H9 (cell line): ENCODE measurements around the gene TMEM174. TPM values are rescaled to one million over a fixed set of nuclear protein-coding genes. Genes with fewer than 3 reads are reported as not detected.

Experiments used
- DNase-seq: peaks from one replicate; pipeline ENCODE4 v3.0.0-alpha.2; 2017
- H2AFZ ChIP-seq: one replicate; pipeline ENCODE4 v1.6.1; 2013; ENCODE audit warnings: mild to moderate bottlenecking, low read length, control low read depth, moderate library complexity
- H2AK5ac ChIP-seq: 2 replicates; pipeline ENCODE4 v1.6.1; 2013; ENCODE audit warnings: low read length, control low read depth, mixed read lengths; ENCODE audit not compliant: insufficient read length
- H2BK120ac ChIP-seq: one replicate; pipeline ENCODE4 v1.6.1; 2013; ENCODE audit warnings: low read depth, mild to moderate bottlenecking, low read length, control low read depth, inconsistent platforms; ENCODE audit not compliant: poor library complexity, severe bottlenecking
- H2BK12ac ChIP-seq: 2 replicates; pipeline ENCODE4 v1.6.1; 2013; ENCODE audit warnings: low read length, control low read depth, mixed read lengths, low read depth; ENCODE audit not compliant: insufficient read length
- H2BK15ac ChIP-seq: 2 replicates; pipeline ENCODE4 v1.6.1; 2013; ENCODE audit warnings: low read depth, low read length, control low read depth
- H2BK20ac ChIP-seq: one replicate; pipeline ENCODE4 v1.6.1; 2013; ENCODE audit warnings: low read depth, mild to moderate bottlenecking, low read length, control low read depth, inconsistent platforms; ENCODE audit not compliant: poor library complexity, severe bottlenecking
- H2BK5ac ChIP-seq: 2 replicates; pipeline ENCODE4 v1.6.1; 2013; ENCODE audit warnings: low read length, control low read depth, mixed read lengths; ENCODE audit not compliant: insufficient read length
- H3K14ac ChIP-seq: 2 replicates; pipeline ENCODE4 v1.6.1; 2013; ENCODE audit warnings: low read length, control low read depth; ENCODE audit not compliant: insufficient read depth
- H3K18ac ChIP-seq: 2 replicates; pipeline ENCODE4 v1.6.1; 2013; ENCODE audit warnings: low read depth, mild to moderate bottlenecking, mixed read lengths, low read length, control low read depth; ENCODE audit not compliant: insufficient read length
- H3K23ac ChIP-seq: 2 replicates; pipeline ENCODE4 v1.6.1; 2013; ENCODE audit warnings: low read length, control low read depth, mixed read lengths, low read depth; ENCODE audit not compliant: insufficient read length
- H3K23me2 ChIP-seq: 2 replicates; pipeline ENCODE4 v1.6.1; 2013; ENCODE audit warnings: low read depth, mild to moderate bottlenecking, mixed read lengths, low read length, control low read depth; ENCODE audit not compliant: insufficient read length, poor library complexity, severe bottlenecking
- H3K27ac ChIP-seq: 2 replicates; pipeline ENCODE4 v1.5.1; 2013; ENCODE audit warnings: low read length, control low read depth, mixed read lengths, low read depth; ENCODE audit not compliant: insufficient read length
- H3K27me3 ChIP-seq: 2 replicates; pipeline ENCODE4 v1.6.1; 2013; ENCODE audit warnings: low read length, control low read depth, inconsistent platforms; ENCODE audit not compliant: insufficient read depth
- H3K4ac ChIP-seq: 2 replicates; pipeline ENCODE4 v1.6.1; 2013; ENCODE audit warnings: low read depth, mild to moderate bottlenecking, control low read depth, inconsistent platforms, low read length, moderate library complexity
- H3K4me1 ChIP-seq: 2 replicates; pipeline ENCODE4 v1.6.1; 2013; ENCODE audit warnings: low read length, control low read depth, inconsistent platforms; ENCODE audit not compliant: insufficient read depth
- H3K4me2 ChIP-seq: 2 replicates; pipeline ENCODE4 v1.6.1; 2013; ENCODE audit warnings: low read length, control low read depth, mixed read lengths; ENCODE audit not compliant: insufficient read length, insufficient read depth
- H3K56ac ChIP-seq: 2 replicates; pipeline ENCODE4 v1.6.1; 2013; ENCODE audit warnings: low read depth, mild to moderate bottlenecking, mixed read lengths, low read length, control low read depth; ENCODE audit not compliant: insufficient read length
- H3K79me1 ChIP-seq: 2 replicates; pipeline ENCODE4 v1.6.1; 2013; ENCODE audit warnings: low read depth, mild to moderate bottlenecking, moderate library complexity, low read length, control low read depth, inconsistent platforms; ENCODE audit not compliant: insufficient read depth, poor library complexity, severe bottlenecking
- H3K79me2 ChIP-seq: 2 replicates; pipeline ENCODE4 v1.6.1; 2013; ENCODE audit warnings: low read length, control low read depth, inconsistent platforms; ENCODE audit not compliant: insufficient read depth
- H3K9ac ChIP-seq: 2 replicates; pipeline ENCODE4 v1.6.1; 2013; ENCODE audit warnings: low read length, control low read depth, mixed read lengths; ENCODE audit not compliant: insufficient read length; ENCODE audit errors: extremely low read depth
- H3K9me3 ChIP-seq: one replicate; pipeline ENCODE4 v1.6.1; 2013; ENCODE audit warnings: low read depth, low read length, inconsistent platforms; ENCODE audit not compliant: control insufficient read depth
- H3T11ph ChIP-seq: one replicate; pipeline ENCODE4 v1.6.1; 2013; ENCODE audit warnings: mild to moderate bottlenecking, low read length, control low read depth, inconsistent platforms
- H4K20me1 ChIP-seq: one replicate; pipeline ENCODE4 v1.6.1; 2013; ENCODE audit not compliant: control insufficient read depth, insufficient read length, insufficient read depth
- H4K5ac ChIP-seq: 2 replicates; pipeline ENCODE4 v1.6.1; 2013; ENCODE audit warnings: low read depth, mild to moderate bottlenecking, mixed read lengths, low read length, control low read depth; ENCODE audit not compliant: insufficient read length
- H4K8ac ChIP-seq: replicated peaks from 2 replicates; pipeline ENCODE4 v1.6.1; 2013; ENCODE audit warnings: low read length, control low read depth, mixed read lengths, low read depth; ENCODE audit not compliant: insufficient read length
- H4K91ac ChIP-seq: 2 replicates; pipeline ENCODE4 v1.6.1; 2013; ENCODE audit warnings: low read depth, mild to moderate bottlenecking, moderate library complexity, mixed read lengths, low read length, control low read depth; ENCODE audit not compliant: insufficient read length
- H3K27ac Mint-ChIP-seq, 3 experiments: 2 replicates in 2 of 3; 3 replicates in 1 of 3; pipeline ENCODE4 v1.8.0; 2020 to 2021; ENCODE audit warnings: mixed read lengths in 3 of 3, mild to moderate bottlenecking in 1 of 3, moderate library complexity in 1 of 3
- H3K27me3 Mint-ChIP-seq: 2 replicates; pipeline ENCODE4 v1.8.0; 2021; ENCODE audit warnings: low read depth, mild to moderate bottlenecking, moderate library complexity, mixed read lengths
- H3K36me3 Mint-ChIP-seq, 3 experiments: 2 replicates in 2 of 3; 3 replicates in 1 of 3; pipeline ENCODE4 v1.8.0; 2020 to 2021; ENCODE audit warnings: low read depth in 3 of 3, mixed read lengths in 3 of 3; ENCODE audit not compliant: insufficient read depth in 1 of 3
- H3K4me1 Mint-ChIP-seq, 2 experiments: 2 replicates each; pipeline ENCODE4 v1.8.0; 2020; ENCODE audit warnings: mixed read lengths in 2 of 2
- H3K4me3 Mint-ChIP-seq, 2 experiments: 2 replicates in 1 of 2; 3 replicates in 1 of 2; pipeline ENCODE4 v1.8.0; 2020 to 2021; ENCODE audit warnings: mild to moderate bottlenecking in 2 of 2, mixed read lengths in 2 of 2, moderate library complexity in 1 of 2
- H3K9me3 Mint-ChIP-seq, 2 experiments: 2 replicates in 1 of 2; 3 replicates in 1 of 2; pipeline ENCODE4 v1.8.0; 2020; ENCODE audit warnings: mild to moderate bottlenecking in 2 of 2, mixed read lengths in 2 of 2, moderate library complexity in 1 of 2
- CTCF ChIP-seq: fragments of 200-600 bp; sonication (generic); conservative IDR thresholded peaks from 3 replicates; pipeline ENCODE4 v1.8.0; 2021; ENCODE audit warnings: antibody characterized with exemption, mild to moderate bottlenecking
- WGBS: extraction: QIAGEN DNeasy Blood & Tissue Kit; methylation state at CpG from one replicate; pipeline ENCODE4 v1.1.7; 2013; ENCODE audit warnings: missing lambda C conversion rate, low lambda C conversion rate, mixed read lengths; ENCODE audit not compliant: insufficient read length; ENCODE audit errors: extremely low coverage; 5-methylcytosine and 5-hydroxymethylcytosine counted together
- total RNA-seq: library from RNA; stranded (reverse); gene quantifications from 2 replicates; pipeline ENCODE4 v1.2.1, GENCODE V29; 2021

Gene TMEM174
- total RNA-seq, 1 experiment from 2014 or later = not detected

- Histone ChIP-seq H4K5ac (no peak overlapping the region), H3K9me3 (no peaks in the 10 kb centered on the region), H2BK12ac (peak overlapping the region; percentile 63), H3K27ac (no peak overlapping the region), H3T11ph (no peak overlapping the region), H2AK5ac (no peak overlapping the region), H3K27me3 (peaks cover 16% of the 10 kb centered on the region; the same call in 1 of the 2 replicates), H4K8ac (no peak overlapping the region), H3K4me2 (peak overlapping the region; percentile 89), H2BK15ac (no peak overlapping the region; the same call in 1 of the 2 replicates), H4K20me1 (no peaks in the 10 kb centered on the region), H2BK20ac (no peak overlapping the region), H3K18ac (peak overlapping the region; percentile 65), H3K23ac (no peak overlapping the region), H3K79me2 (no peaks in the 10 kb centered on the region), H2AFZ (no peak overlapping the region), H2BK5ac (no peak overlapping the region), H3K56ac (no peak overlapping the region), H3K23me2 (peaks cover 10% of the 10 kb centered on the region), H3K79me1 (no peaks in the 10 kb centered on the region), H3K4me1 (peaks cover 2% of the 10 kb centered on the region; the same call in 1 of the 2 replicates), H3K14ac (peak overlapping the region; percentile 95), H3K9ac (peak overlapping the region; percentile 39), H2BK120ac (no peak overlapping the region), H3K4ac (no peak overlapping the region), H4K91ac (no peak overlapping the region)
- Mint-ChIP-seq H3K4me1 (peaks cover 28% of the 10 kb centered on the region in 2 experiments), H3K36me3 (no peaks in the 10 kb centered on the region), H3K27ac (no peak overlapping the region), H3K4me3 (peak overlapping the region; percentile 58 to 75), H3K9me3 (peaks cover 0 to 6% of the 10 kb centered on the region in 2 experiments; a peak in 2 of 5 replicates), H3K27me3 (peaks cover 92% of the 10 kb centered on the region)
- TF ChIP-seq CTCF = peak; percentile 90
- WGBS = no CpG with 5 or more reads among the region's 67 CpGs
- peak; percentile 85 for DNase-seq
Observed at GRCh38 chr5:73215891-73216610, 43.1 kb downstream of the TMEM174 start.
